Measurements from ENCODE around the gene ACTA2.
A peak's percentile ranks its signal among the peaks of the same experiment; 100 is the strongest.

ACTA2 gene

DNA sequence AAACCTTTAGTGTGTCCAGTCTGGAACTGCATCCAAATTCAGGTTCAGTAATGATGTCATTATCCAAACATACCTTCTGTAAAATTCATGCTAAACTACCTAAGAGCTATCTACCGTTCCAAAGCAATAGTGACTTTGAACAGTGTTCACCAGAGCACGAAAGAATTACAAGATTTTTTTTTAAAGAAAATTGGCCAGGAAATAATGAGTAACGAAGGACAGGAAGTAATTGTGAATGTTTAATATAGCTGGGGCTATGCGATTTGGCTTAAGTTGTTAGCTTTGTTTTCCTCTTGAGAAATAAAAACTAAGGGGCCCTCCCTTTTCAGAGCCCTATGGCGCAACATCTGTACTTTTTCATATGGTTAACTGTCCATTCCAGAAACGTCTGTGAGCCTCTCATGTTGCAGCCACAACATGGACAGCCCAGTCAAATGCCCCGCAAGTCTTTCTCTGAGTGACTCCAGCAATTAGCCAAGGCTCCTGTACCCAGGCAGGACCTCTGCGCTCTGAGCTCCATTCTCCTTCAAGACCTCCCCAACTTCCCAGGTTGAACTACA lies 37.3 kb upstream of the ACTA2 start:
- ChIA-PET CTCF (interaction anchor here (0.9 to 8.0 kb wide), 16 partner anchors 9 to 425 kb away, joined by 3 to 80 read pairs (median 6); no protein-coding TSS in a partner anchor), POLR2A (interaction anchor here (0.6 to 1.0 kb wide), 3 partner anchors 9 to 153 kb away, joined by 3 to 7 read pairs (median 3); no protein-coding TSS in a partner anchor)
- TF ChIP-seq, protein P1, sequence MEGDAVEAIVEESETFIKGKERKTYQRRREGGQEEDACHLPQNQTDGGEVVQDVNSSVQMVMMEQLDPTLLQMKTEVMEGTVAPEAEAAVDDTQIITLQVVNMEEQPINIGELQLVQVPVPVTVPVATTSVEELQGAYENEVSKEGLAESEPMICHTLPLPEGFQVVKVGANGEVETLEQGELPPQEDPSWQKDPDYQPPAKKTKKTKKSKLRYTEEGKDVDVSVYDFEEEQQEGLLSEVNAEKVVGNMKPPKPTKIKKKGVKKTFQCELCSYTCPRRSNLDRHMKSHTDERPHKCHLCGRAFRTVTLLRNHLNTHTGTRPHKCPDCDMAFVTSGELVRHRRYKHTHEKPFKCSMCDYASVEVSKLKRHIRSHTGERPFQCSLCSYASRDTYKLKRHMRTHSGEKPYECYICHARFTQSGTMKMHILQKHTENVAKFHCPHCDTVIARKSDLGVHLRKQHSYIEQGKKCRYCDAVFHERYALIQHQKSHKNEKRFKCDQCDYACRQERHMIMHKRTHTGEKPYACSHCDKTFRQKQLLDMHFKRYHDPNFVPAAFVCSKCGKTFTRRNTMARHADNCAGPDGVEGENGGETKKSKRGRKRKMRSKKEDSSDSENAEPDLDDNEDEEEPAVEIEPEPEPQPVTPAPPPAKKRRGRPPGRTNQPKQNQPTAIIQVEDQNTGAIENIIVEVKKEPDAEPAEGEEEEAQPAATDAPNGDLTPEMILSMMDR (IDR thresholded peaks at IDR 0.05; ENCODE audit: control extremely low read depth, extremely low read depth, low read depth, missing control alignments): no peak
- peak; percentile 19 for DNase-seq (ENCODE audit: extremely low spot score)

DNA sequence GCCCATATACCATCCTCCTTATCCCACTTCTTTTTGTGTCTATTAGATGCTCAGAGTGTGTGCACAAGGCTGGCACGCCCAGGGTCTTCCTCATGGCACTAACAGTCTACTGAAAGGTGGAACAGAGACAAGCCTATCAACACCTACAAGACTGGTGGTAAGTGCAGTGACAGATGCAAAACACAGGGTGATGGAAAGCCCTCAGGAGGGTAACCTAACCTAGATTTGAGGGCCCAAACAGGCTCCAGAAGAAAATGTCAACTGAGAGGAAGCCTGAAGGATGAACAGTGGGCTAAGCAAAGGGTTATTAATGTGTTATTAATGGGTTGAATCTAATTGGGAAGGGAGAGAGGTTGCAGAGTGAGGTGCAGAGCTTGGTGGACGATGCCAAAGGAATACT lies 36.9 kb upstream of the ACTA2 start:
- POLR2A ChIA-PET: no interaction called here
- CTCF ChIA-PET: interaction anchor here (0.9 to 8.0 kb wide), 13 partner anchors 10 to 425 kb away, joined by 3 to 80 read pairs (median 6); no protein-coding TSS in a partner anchor
- TF ChIP-seq, protein P1 (IDR thresholded peaks at IDR 0.05; ENCODE audit: control extremely low read depth, extremely low read depth, low read depth, missing control alignments): no peak
- DNase-seq (ENCODE audit: extremely low spot score): no peak

DNA sequence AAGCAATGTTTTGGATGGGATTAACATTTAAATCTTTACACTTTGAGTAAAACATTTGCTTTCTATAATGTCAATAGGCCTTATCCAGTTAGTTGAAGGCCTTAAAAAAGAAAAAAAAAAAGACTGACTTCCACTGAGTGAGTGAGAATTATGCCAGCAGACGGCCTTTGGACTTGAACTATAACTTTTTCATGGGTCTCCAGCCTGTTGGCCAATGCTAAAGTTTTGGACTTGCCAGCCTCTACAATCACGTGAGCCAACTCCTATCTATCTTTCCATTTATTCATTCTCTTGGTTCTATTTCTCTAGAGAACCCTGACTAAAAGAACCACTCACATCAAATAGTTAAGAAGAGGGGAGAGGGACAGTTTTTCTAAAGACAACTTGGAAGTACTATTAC lies 35.3 kb upstream of the ACTA2 start:
- POLR2A ChIA-PET: no interaction called here
- no peak for DNase-seq (ENCODE audit: extremely low spot score)
- CTCF ChIA-PET: interaction anchor here (0.7 to 5.8 kb wide), 30 partner anchors 9 to 423 kb away, joined by 3 to 50 read pairs (median 5); no protein-coding TSS in a partner anchor
- TF ChIP-seq, protein P1 (IDR thresholded peaks at IDR 0.05; ENCODE audit: control extremely low read depth, extremely low read depth, low read depth, missing control alignments): no peak

DNA sequence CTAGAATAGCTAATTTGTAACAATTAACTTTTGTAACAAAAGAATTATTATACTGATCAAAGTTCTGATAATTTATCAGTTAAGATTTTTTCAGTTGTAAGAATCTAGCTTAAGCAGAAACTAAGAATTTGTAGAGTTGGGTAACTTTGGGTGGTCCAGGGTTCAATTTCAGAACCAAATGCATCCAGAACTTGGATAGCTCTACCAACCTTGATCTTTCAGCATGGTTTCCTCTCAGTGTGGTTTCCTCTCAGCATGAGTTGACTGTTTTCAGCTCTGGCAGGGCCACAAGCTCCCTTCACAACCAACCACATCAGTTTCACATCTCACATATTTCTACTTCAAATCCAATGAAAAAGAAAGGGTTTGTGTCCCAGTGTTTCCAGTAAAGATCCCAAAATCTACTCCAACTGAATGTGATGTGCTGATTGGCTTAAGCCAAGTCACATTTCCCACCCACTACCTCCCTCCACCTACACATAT lies 34.7 kb upstream of the ACTA2 start:
- TF ChIP-seq, protein P1 (IDR thresholded peaks at IDR 0.05; ENCODE audit: control extremely low read depth, extremely low read depth, low read depth, missing control alignments): no peak
- ChIA-PET CTCF (interaction anchor here (0.6 to 5.8 kb wide), 35 partner anchors 9 to 423 kb away, joined by 3 to 50 read pairs (median 5); no protein-coding TSS in a partner anchor), POLR2A (no interaction called here)
- DNase-seq (ENCODE audit: extremely low spot score): no peak

DNA sequence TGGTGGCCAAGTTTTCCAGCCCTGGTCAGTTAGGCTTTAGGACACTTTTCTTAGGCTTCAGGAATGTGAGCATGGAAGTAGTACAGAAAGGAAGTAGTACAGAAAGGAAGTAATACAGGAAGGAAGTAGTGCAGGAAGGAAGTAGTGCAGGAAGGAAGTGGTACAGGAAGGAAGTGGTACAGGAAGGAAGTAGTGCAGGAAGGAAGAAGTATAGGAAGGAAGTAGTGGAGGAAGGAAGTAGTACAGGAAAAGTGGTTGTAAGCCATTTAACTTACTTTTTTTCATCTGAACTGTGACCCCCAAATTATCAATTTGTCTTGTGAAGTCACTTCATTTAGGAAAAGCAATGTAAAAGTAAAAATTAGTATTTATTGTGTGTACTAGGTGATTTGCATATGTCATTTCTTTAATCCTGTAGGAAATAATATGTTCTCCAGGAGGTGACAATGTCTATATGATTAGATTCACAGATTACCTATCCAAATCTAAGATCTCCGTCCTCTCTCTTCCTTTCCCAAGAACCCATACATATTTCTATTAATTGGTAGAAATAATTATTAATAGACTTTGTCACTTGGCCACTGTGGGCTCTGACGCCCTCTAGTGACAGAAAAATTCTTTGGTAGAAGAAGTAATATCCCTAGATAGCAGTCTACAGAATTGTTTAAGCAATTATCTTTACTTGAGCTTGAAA lies 34.1 kb upstream of the ACTA2 start:
- TF ChIP-seq, protein P1 (IDR thresholded peaks at IDR 0.05; ENCODE audit: control extremely low read depth, extremely low read depth, low read depth, missing control alignments): peak; percentile 60
- POLR2A ChIA-PET: no interaction called here
- DNase-seq (ENCODE audit: extremely low spot score): peak; percentile 27
- CTCF ChIA-PET: interaction anchor here (0.6 to 6.5 kb wide), 36 partner anchors 8 to 422 kb away, joined by 3 to 57 read pairs (median 5); no protein-coding TSS in a partner anchor

DNA sequence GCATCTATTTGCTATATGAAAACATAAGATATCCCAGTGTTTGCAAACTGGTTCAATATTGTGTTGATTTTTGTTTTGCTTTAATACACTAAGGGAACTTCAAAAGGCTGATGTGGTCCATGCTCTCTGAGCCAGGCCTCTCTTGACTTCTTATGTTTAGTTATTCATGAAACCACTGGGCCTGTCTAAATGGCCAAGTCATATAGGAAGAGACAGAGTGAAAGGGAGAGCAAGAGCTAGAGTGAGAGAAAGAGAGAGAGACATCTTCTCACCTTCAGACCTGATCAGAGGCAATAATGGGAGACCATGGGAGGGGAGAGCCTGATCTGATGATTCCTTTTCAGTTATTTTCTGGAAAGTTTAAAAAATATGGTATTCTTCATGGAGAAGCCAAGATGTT lies 32.0 kb upstream of the ACTA2 start:
- CTCF ChIA-PET: interaction anchor here (0.9 to 6.5 kb wide), 4 partner anchors 8 to 51 kb away, joined by 3 to 57 read pairs (median 5); no protein-coding TSS in a partner anchor
- no peak for DNase-seq (ENCODE audit: extremely low spot score)
- TF ChIP-seq, protein P1 (IDR thresholded peaks at IDR 0.05; ENCODE audit: control extremely low read depth, extremely low read depth, low read depth, missing control alignments): no peak
- POLR2A ChIA-PET: no interaction called here
